ENCODE data around the gene C9orf85. TPM values are rescaled to one million over a fixed set of nuclear protein-coding genes. Genes with fewer than 3 reads are reported as not detected.

Gene C9orf85
- total RNA-seq, 1 donor from 2014 or later: 29.3 TPM

DNA sequence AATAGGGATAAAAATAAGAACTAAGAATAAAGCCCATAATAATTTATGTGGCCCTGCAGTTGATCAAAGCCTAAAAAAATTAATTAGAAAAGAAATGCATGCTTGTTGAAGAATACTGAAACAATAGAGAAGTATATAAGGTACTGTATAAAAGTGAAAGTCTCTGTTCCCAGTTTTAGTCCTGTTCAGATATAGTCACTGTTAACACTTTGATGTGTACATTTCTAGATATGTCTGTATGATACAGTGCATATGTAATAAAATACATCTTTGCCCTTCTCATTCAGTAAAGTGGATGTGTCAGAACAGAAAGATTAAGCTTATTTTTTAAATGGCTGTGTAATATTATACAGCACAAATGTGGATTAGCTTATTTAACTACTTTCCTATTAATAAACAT lies 4.1 kb downstream of the C9orf85 start:
- H3K27me3 Mint-ChIP-seq (ENCODE audit: insufficient read depth, low read depth): peaks cover 4% of the 10 kb centered on the region
- Histone ChIP-seq H3K4me3 (no peak overlapping the region), H3K79me2 (ENCODE audit: low read depth) (peaks cover 92% of the 10 kb centered on the region)

DNA sequence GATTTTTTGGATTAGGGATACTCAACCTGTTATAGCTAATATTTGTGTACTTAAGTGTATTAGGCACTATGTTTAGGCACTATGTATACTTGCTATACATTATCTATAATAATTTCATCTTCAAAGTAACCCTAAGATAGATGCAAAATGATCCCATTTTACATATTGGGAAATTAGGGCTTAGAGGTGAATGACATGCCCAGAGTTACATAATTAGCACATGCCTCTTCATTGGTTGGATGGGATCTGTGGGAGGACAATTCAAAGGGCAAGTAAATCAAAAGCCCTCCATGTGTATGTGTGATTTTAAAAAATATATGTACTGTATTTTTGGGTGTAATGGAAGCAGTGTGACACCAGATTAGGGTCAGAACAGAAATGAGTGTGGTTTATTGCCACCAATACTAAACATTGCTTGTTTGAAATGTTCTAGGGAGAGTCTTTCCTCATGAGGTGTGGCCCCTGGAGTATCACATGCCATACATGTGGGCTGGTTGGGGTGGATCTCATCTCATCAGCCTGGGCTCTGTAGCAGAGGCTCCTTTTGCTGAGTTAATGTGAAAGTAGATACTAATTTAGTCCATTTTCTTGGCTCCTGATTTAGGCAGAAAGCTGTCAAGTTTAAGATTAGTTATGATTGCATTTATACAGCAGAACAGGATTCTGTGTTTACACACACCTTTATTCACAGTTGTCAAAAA lies 5.5 kb downstream of the C9orf85 start:
- peaks cover 13% of the 10 kb centered on the region for H3F3A ChIP-seq (ENCODE audit: low read depth)
- no peak overlapping the region for H2AFZ ChIP-seq (replicated peaks)
- Mint-ChIP-seq H3K4me3 (no peak overlapping the region), H3K36me3 (peaks cover 11% of the 10 kb centered on the region), H3K4me1 (peaks cover 13% of the 10 kb centered on the region), H3K9me3 (peaks cover 6% of the 10 kb centered on the region), H3K27me3 (ENCODE audit: insufficient read depth, low read depth) (no peaks in the 10 kb centered on the region), H3K27ac (no peak overlapping the region)
- no peak overlapping the region for H3K9ac ChIP-seq
- no peaks in the 10 kb centered on the region for H3K27me3 ChIP-seq
- no peak overlapping the region for H3K4me3 ChIP-seq
- H3K79me2 ChIP-seq (ENCODE audit: low read depth): peaks cover 96% of the 10 kb centered on the region
- no peak overlapping the region for H3K4me2 ChIP-seq
- no peaks in the 10 kb centered on the region for H4K20me1 ChIP-seq (ENCODE audit: low read depth)
- no peaks in the 10 kb centered on the region for H3K9me3 ChIP-seq (ENCODE audit: low read depth)
- TF ChIP-seq EZH2 (IDR thresholded peaks at IDR 0.05) (no peak), EZH2phosphoT487 (IDR thresholded peaks at IDR 0.05) (no peak)
- TF ChIP-seq, protein P1, sequence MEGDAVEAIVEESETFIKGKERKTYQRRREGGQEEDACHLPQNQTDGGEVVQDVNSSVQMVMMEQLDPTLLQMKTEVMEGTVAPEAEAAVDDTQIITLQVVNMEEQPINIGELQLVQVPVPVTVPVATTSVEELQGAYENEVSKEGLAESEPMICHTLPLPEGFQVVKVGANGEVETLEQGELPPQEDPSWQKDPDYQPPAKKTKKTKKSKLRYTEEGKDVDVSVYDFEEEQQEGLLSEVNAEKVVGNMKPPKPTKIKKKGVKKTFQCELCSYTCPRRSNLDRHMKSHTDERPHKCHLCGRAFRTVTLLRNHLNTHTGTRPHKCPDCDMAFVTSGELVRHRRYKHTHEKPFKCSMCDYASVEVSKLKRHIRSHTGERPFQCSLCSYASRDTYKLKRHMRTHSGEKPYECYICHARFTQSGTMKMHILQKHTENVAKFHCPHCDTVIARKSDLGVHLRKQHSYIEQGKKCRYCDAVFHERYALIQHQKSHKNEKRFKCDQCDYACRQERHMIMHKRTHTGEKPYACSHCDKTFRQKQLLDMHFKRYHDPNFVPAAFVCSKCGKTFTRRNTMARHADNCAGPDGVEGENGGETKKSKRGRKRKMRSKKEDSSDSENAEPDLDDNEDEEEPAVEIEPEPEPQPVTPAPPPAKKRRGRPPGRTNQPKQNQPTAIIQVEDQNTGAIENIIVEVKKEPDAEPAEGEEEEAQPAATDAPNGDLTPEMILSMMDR (IDR thresholded peaks at IDR 0.05): no peak
- peaks cover 25% of the 10 kb centered on the region for H3K4me1 ChIP-seq
- H3K27ac ChIP-seq: no peak overlapping the region
- DNase-seq (ENCODE audit: low spot score): no peak
- H3K36me3 ChIP-seq: no peaks in the 10 kb centered on the region

More for the DNA sequence above, 4.1 kb downstream of the C9orf85 start:
- H2AFZ ChIP-seq (replicated peaks): no peak overlapping the region
- no peak overlapping the region for H3K9ac ChIP-seq
- no peaks in the 10 kb centered on the region for H3K27me3 ChIP-seq
- H3K36me3 Mint-ChIP-seq: peaks cover 11% of the 10 kb centered on the region
- H3K4me1 ChIP-seq: peaks cover 19% of the 10 kb centered on the region
- peaks cover 20% of the 10 kb centered on the region for H3F3A ChIP-seq (ENCODE audit: low read depth)
- H3K9me3 ChIP-seq (ENCODE audit: low read depth): no peaks in the 10 kb centered on the region
- peaks cover 6% of the 10 kb centered on the region for H3K9me3 Mint-ChIP-seq
- DNase-seq (ENCODE audit: low spot score): no peak
- no peak overlapping the region for H3K27ac ChIP-seq
- H3K36me3 ChIP-seq: no peaks in the 10 kb centered on the region
- no peak overlapping the region for H3K4me3 Mint-ChIP-seq
- no peak overlapping the region for H3K4me2 ChIP-seq
- H3K4me1 Mint-ChIP-seq: peaks cover 19% of the 10 kb centered on the region
- no peaks in the 10 kb centered on the region for H4K20me1 ChIP-seq (ENCODE audit: low read depth)
- no peak overlapping the region for H3K27ac Mint-ChIP-seq
- TF ChIP-seq, protein P1 (IDR thresholded peaks at IDR 0.05): no peak
- TF ChIP-seq EZH2phosphoT487 (IDR thresholded peaks at IDR 0.05): no peak
- TF ChIP-seq EZH2 (IDR thresholded peaks at IDR 0.05): no peak

DNA sequence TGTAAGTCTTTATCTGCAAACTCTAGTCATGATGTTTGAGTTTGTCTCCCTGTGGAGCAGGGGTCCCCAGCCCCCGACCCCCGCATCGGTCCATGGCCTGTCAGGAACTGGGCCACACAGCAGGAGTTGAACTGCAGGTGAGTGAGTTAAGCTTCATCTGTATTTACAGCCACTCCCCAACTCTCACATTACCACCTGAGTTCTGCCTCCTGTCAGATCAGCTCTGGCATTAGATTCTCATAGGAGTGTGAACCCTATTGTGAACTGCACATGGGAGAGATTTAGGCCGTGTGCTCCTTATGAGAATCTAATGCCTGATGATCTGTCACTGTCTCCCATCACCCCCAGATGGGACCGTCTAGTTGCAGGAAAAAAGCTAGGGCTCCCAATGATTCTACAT lies 7.0 kb downstream of the C9orf85 start:
- no peaks in the 10 kb centered on the region for H3K9me3 ChIP-seq (ENCODE audit: low read depth)
- H3K36me3 ChIP-seq: no peaks in the 10 kb centered on the region
- H3K4me1 Mint-ChIP-seq: peaks cover 3% of the 10 kb centered on the region
- peaks cover 96% of the 10 kb centered on the region for H3K79me2 ChIP-seq (ENCODE audit: low read depth)
- H3K27ac Mint-ChIP-seq: no peak overlapping the region
- H3K9ac ChIP-seq: no peak overlapping the region
- no peak overlapping the region for H2AFZ ChIP-seq (replicated peaks)
- H4K20me1 ChIP-seq (ENCODE audit: low read depth): no peaks in the 10 kb centered on the region
- no peak overlapping the region for H3K27ac ChIP-seq
- no peak for DNase-seq (ENCODE audit: low spot score)
- no peak overlapping the region for H3K4me3 Mint-ChIP-seq
- no peak overlapping the region for H3K4me3 ChIP-seq
- H3K36me3 Mint-ChIP-seq: peaks cover 17% of the 10 kb centered on the region
- H3K27me3 Mint-ChIP-seq (ENCODE audit: insufficient read depth, low read depth): peaks cover 3% of the 10 kb centered on the region
- H3K4me1 ChIP-seq: peaks cover 15% of the 10 kb centered on the region
- no peak overlapping the region for H3K4me2 ChIP-seq
- peaks cover 6% of the 10 kb centered on the region for H3K9me3 Mint-ChIP-seq
- H3K27me3 ChIP-seq: no peaks in the 10 kb centered on the region
- TF ChIP-seq EZH2phosphoT487 (IDR thresholded peaks at IDR 0.05): no peak
- no peak for TF ChIP-seq EZH2 (IDR thresholded peaks at IDR 0.05)
- TF ChIP-seq, protein P1 (IDR thresholded peaks at IDR 0.05): no peak
- H3F3A ChIP-seq (ENCODE audit: low read depth): peaks cover 5% of the 10 kb centered on the region
